ENCODE data around the gene SNAP29. TPM values are rescaled to one million over a fixed set of nuclear protein-coding genes. Genes with fewer than 3 reads are reported as not detected.
"Not testable (repeated sequence)": the region's sequence is repeated elsewhere in the genome, so short reads cannot be mapped to it uniquely, and the experiment has no call there.

Gene SNAP29
- total RNA-seq, 6 donors from 2014 or later = 10.2 to 28.3 (median 19.8) TPM

- Histone ChIP-seq H3K27ac (no peak overlapping the region), H3K27me3 (no peaks in the 10 kb centered on the region), H3K4me1 (peaks cover 0 to 13% (median 2%) of the 10 kb centered on the region in 4 donors), H3K36me3 (peaks cover 0 to 23% (median 13%) of the 10 kb centered on the region in 4 donors), H3K9me3 (no peaks in the 10 kb centered on the region), H3K4me3 (no peak overlapping the region)
- no peak for DNase-seq
- WGBS, 2 donors = 95% methylated on average over 2 of the region's 2 CpGs
- ATAC-seq (ENCODE audit: low FRiP score in 2 of 2) = no peak
- TF ChIP-seq EP300 (IDR thresholded peaks at IDR 0.05) (no peak), CTCF (IDR thresholded peaks at IDR 0.05) (no peak), POLR2A (IDR thresholded peaks at IDR 0.05) (no peak), POLR2AphosphoS5 (IDR thresholded peaks at IDR 0.05) (no peak)
Measured at GRCh38 chr22:20836987-20837823, 21.6 kb upstream of the SNAP29 start.

DNA sequence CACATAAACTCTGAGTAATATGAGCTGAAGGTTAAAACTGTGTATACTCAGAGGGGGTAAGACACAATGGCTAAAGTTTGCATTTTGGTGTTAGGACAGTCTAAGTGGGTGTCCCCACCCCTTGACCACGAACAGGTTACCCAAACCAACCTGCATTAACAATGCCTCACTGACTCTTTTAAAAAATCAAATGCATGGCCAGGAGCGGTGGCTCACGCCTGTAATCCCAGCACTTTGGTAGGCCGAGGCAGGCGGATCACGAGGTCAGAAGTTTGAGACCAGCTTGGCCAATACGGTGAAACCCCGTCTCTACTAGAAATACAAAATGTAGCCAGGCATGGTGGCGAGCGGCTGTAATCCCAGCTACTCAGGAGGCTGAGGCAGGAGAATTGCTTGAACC is 19.5 kb upstream of the SNAP29 start:
- H3K36me3 ChIP-seq; H3K4me3 ChIP-seq; DNase-seq; ATAC-seq (ENCODE audit: low FRiP score in 2 of 2); H3K27ac ChIP-seq; H3K27me3 ChIP-seq; H3K9me3 ChIP-seq: not testable (repeated sequence)
- H3K4me1 ChIP-seq = peaks cover 0 to 13% (median 2%) of the 10 kb centered on the region in 4 donors
- WGBS, 2 donors = 98% methylated on average over 10 of the region's 10 CpGs

DNA sequence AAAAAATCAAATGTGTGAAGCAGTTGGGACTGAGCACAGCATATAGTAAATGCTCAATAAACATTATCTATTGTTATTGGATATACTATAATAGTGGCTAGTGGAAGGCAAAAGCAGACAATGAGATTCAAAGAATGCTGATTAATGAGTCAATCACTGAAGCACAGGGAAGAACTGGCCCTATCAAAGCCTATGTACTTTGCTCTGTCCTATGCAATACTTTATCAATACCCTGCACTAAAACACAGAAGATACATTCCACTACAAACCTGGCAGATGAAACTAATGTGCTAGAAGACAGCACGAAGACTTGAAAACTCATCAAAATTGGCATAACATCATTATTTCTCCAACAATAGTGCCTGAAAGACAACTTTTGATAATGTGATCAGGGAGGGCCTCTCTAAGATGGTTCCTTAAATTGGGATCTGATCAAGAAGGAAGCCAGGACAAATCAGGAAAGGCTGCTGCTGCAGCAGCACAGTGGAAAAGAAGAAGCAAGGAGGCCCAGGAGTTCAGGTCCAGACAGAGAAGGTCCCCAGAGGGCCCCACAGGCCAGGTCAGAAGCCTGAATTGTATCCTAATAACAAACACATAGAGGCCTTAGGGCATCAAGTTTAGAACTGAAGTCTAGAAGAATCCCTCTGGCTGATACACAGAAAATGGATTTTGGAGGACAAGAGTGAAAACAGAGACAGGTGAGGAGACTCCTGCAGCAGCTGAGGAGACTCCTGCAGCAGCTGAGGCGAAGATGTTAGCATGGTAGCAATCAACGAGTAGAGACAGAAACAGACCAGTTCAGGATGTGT is 18.8 kb upstream of the SNAP29 start:
- Histone ChIP-seq H3K4me3 (no peak overlapping the region), H3K27me3 (no peaks in the 10 kb centered on the region), H3K4me1 (peaks cover 0 to 13% (median 3%) of the 10 kb centered on the region in 4 donors), H3K9me3 (no peaks in the 10 kb centered on the region), H3K27ac (no peak overlapping the region), H3K36me3 (no peaks in the 10 kb centered on the region)
- TF ChIP-seq CTCF (IDR thresholded peaks at IDR 0.05) (no peak), POLR2A (IDR thresholded peaks at IDR 0.05) (no peak), POLR2AphosphoS5 (IDR thresholded peaks at IDR 0.05) (no peak), EP300 (IDR thresholded peaks at IDR 0.05) (no peak)
- WGBS, 2 donors = 82 to 94% methylated on average over 3 of the region's 3 CpGs
- ATAC-seq (ENCODE audit: low FRiP score in 2 of 2) = no peak
- DNase-seq = no peak

- H3K4me1 ChIP-seq = peaks cover 0 to 13% (median 5%) of the 10 kb centered on the region in 4 donors
- no peak overlapping the region for H3K4me3 ChIP-seq
- H3K9me3 ChIP-seq = no peaks in the 10 kb centered on the region
- no peak for ATAC-seq (ENCODE audit: low FRiP score in 2 of 2)
- H3K27me3 ChIP-seq = no peaks in the 10 kb centered on the region
- 83 to 86% methylated on average over 8 of the region's 8 CpGs for WGBS, 2 donors
- H3K36me3 ChIP-seq = no peaks in the 10 kb centered on the region
- no peak for TF ChIP-seq CTCF (IDR thresholded peaks at IDR 0.05)
- TF ChIP-seq POLR2AphosphoS5 (IDR thresholded peaks at IDR 0.05) = no peak
- no peak for DNase-seq
- no peak overlapping the region for H3K27ac ChIP-seq
Measured at GRCh38 chr22:20840646-20841371, 18.0 kb upstream of the SNAP29 start.

- Histone ChIP-seq H3K36me3 (no peaks in the 10 kb centered on the region), H3K4me3 (no peak overlapping the region), H3K27ac (no peak overlapping the region), H3K27me3 (no peaks in the 10 kb centered on the region), H3K4me1 (peaks cover 0 to 13% (median 5%) of the 10 kb centered on the region in 4 donors), H3K9me3 (no peaks in the 10 kb centered on the region)
- DNase-seq (no peak), ATAC-seq (ENCODE audit: low FRiP score in 2 of 2) (no peak)
- 16 to 22% methylated on average over 2 of the region's 2 CpGs for WGBS, 2 donors
- no peak for TF ChIP-seq EP300 (IDR thresholded peaks at IDR 0.05)
- TF ChIP-seq POLR2A (IDR thresholded peaks at IDR 0.05) = no peak
- TF ChIP-seq POLR2AphosphoS5 (IDR thresholded peaks at IDR 0.05) = no peak
- TF ChIP-seq CTCF (IDR thresholded peaks at IDR 0.05) = no peak
Measured at GRCh38 chr22:20843501-20843900, 15.3 kb upstream of the SNAP29 start.
